Ishikawa (cell line): ENCODE measurements around the gene ADK.

Experiments used
- CEBPB ChIP-seq: IDR thresholded peaks from 2 replicates; pipeline ENCODE4 v1.6.1; 2012
- EP300 ChIP-seq: IDR thresholded peaks from 2 replicates; pipeline ENCODE4 v1.6.1; 2012; ENCODE audit warnings: borderline replicate concordance
- NFIC ChIP-seq: IDR thresholded peaks from 2 replicates; pipeline ENCODE4 v1.6.1; 2012
- RAD21 ChIP-seq: IDR thresholded peaks from 2 replicates; pipeline ENCODE4 v1.6.1; 2012; ENCODE audit warnings: low read depth
- TAF1 ChIP-seq: IDR thresholded peaks from 2 replicates; pipeline ENCODE4 v1.6.1; 2012; ENCODE audit warnings: low read depth, mild to moderate bottlenecking
- TCF12 ChIP-seq: IDR thresholded peaks from 2 replicates; pipeline ENCODE4 v1.6.1; 2012; ENCODE audit warnings: low read depth
- TF ChIP-seq, protein P1 (sequence below): IDR thresholded peaks from 2 replicates; pipeline ENCODE4 v1.6.1; 2012
- TF ChIP-seq, protein P2 (sequence below): IDR thresholded peaks from 2 replicates; pipeline ENCODE4 v1.6.1; 2012; ENCODE audit warnings: low read depth, mild to moderate bottlenecking

DNA sequence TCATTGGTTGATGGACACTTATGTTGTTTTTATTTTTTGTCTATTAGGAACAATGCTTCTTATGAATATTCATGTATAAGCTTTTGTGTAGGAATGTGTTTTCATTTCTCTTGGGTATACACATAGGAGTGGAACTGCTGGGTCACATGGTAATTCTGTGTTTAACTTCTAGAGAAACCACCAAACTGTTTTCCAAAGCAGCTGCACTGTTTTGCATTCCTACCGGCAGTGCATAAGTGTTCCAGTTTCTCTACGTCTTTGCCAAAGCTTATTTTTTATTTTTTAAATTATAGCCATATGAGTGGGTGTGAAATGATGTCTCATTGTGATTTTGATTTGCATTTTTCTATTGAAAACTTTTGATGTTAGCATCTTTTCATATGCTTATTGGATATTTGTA lies 51.3 kb downstream of the ADK start:
- TF ChIP-seq, protein P1, sequence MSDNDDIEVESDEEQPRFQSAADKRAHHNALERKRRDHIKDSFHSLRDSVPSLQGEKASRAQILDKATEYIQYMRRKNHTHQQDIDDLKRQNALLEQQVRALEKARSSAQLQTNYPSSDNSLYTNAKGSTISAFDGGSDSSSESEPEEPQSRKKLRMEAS: no peak
- TF ChIP-seq EP300 (no peak), TCF12 (no peak), NFIC (no peak), RAD21 (no peak), TAF1 (no peak), CEBPB (no peak)
- TF ChIP-seq, protein P2, sequence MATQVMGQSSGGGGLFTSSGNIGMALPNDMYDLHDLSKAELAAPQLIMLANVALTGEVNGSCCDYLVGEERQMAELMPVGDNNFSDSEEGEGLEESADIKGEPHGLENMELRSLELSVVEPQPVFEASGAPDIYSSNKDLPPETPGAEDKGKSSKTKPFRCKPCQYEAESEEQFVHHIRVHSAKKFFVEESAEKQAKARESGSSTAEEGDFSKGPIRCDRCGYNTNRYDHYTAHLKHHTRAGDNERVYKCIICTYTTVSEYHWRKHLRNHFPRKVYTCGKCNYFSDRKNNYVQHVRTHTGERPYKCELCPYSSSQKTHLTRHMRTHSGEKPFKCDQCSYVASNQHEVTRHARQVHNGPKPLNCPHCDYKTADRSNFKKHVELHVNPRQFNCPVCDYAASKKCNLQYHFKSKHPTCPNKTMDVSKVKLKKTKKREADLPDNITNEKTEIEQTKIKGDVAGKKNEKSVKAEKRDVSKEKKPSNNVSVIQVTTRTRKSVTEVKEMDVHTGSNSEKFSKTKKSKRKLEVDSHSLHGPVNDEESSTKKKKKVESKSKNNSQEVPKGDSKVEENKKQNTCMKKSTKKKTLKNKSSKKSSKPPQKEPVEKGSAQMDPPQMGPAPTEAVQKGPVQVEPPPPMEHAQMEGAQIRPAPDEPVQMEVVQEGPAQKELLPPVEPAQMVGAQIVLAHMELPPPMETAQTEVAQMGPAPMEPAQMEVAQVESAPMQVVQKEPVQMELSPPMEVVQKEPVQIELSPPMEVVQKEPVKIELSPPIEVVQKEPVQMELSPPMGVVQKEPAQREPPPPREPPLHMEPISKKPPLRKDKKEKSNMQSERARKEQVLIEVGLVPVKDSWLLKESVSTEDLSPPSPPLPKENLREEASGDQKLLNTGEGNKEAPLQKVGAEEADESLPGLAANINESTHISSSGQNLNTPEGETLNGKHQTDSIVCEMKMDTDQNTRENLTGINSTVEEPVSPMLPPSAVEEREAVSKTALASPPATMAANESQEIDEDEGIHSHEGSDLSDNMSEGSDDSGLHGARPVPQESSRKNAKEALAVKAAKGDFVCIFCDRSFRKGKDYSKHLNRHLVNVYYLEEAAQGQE: no peak
